OCI-LY1 (cell line): ENCODE data around the gene LRRC1.

Experiments
- H2AFZ ChIP-seq: fragments of 200-600 bp; sonication (generic), shearing (Covaris generic); 2 replicates; pipeline ENCODE4 v1.6.0; 2014; ENCODE audit warnings: antibody characterized with exemption, mild to moderate bottlenecking, low read length
- H3F3A ChIP-seq: fragments of 200-600 bp; sonication (generic), shearing (Covaris generic); 2 replicates; pipeline ENCODE4 v1.6.0; 2014; ENCODE audit warnings: mild to moderate bottlenecking, antibody characterized with exemption, low read length, moderate library complexity; ENCODE audit not compliant: insufficient read depth
- H3K27ac ChIP-seq: fragments of 200-600 bp; sonication (generic); 2 replicates; pipeline ENCODE4 v1.5.1; 2014; ENCODE audit warnings: low read length, mixed run types, mild to moderate bottlenecking, low read depth; ENCODE audit not compliant: poor library complexity, severe bottlenecking
- H3K27me3 ChIP-seq: fragments of 200-600 bp; sonication (generic); 2 replicates; pipeline ENCODE4 v1.6.0; 2014; ENCODE audit warnings: antibody characterized with exemption, mild to moderate bottlenecking, low read length, moderate library complexity; ENCODE audit not compliant: insufficient read depth
- H3K36me3 ChIP-seq: fragments of 200-600 bp; sonication (generic); 2 replicates; pipeline ENCODE4 v1.6.1; 2014; ENCODE audit warnings: mild to moderate bottlenecking, antibody characterized with exemption, low read length, moderate library complexity, mixed read lengths; ENCODE audit not compliant: insufficient read depth
- H3K4me1 ChIP-seq: fragments of 200-600 bp; sonication (generic); 2 replicates; pipeline ENCODE4 v1.5.1; 2014; ENCODE audit warnings: mild to moderate bottlenecking, low read length, moderate library complexity; ENCODE audit not compliant: insufficient read depth, severe bottlenecking
- H3K4me2 ChIP-seq: fragments of 200-600 bp; sonication (generic), shearing (Covaris generic); 2 replicates; pipeline ENCODE4 v1.6.1; 2014; ENCODE audit warnings: low read length
- H3K4me3 ChIP-seq: fragments of 200-600 bp; sonication (generic); 2 replicates; pipeline ENCODE4 v1.5.1; 2014; ENCODE audit warnings: low read length, low read depth, mild to moderate bottlenecking, mixed read lengths; ENCODE audit not compliant: poor library complexity, severe bottlenecking
- H3K79me2 ChIP-seq: fragments of 200-600 bp; shearing (Covaris generic); 2 replicates; pipeline ENCODE4 v1.6.1; 2016; ENCODE audit warnings: mixed run types, low read length, mixed read lengths; ENCODE audit not compliant: insufficient read depth
- H3K9ac ChIP-seq: fragments of 200-600 bp; sonication (generic), shearing (Covaris generic); 2 replicates; pipeline ENCODE4 v1.6.1; 2014; ENCODE audit warnings: mild to moderate bottlenecking, low read length, mixed read lengths
- H3K9me2 ChIP-seq: fragments of 200-600 bp; sonication (generic), shearing (Covaris generic); 2 replicates; pipeline ENCODE4 v1.6.1; 2014; ENCODE audit warnings: low read depth, mild to moderate bottlenecking, low read length, mixed read lengths
- H3K9me3 ChIP-seq: fragments of 200-600 bp; shearing (Covaris generic); 2 replicates; pipeline ENCODE4 v1.6.1; 2014; ENCODE audit warnings: low read length, mixed read lengths
- H4K20me1 ChIP-seq: fragments of 200-600 bp; sonication (generic), shearing (Covaris generic); 2 replicates; pipeline ENCODE4 v1.6.0; 2016; ENCODE audit warnings: mild to moderate bottlenecking, low read length; ENCODE audit not compliant: insufficient read depth
- CTCF ChIP-seq: fragments of 200-600 bp; sonication (generic), shearing (Covaris generic); IDR thresholded peaks from 2 replicates; pipeline ENCODE4 v1.5.1; 2017; ENCODE audit warnings: mild to moderate bottlenecking, antibody characterized with exemption, low read length, moderate library complexity, mixed read lengths
- EZH2 ChIP-seq: fragments of 200-600 bp; sonication (generic), shearing (Covaris generic); IDR thresholded peaks from 2 replicates; pipeline ENCODE4 v1.8.0; 2017; ENCODE audit warnings: borderline replicate concordance, mixed run types, mild to moderate bottlenecking, antibody characterized with exemption, low read length, moderate library complexity, mixed read lengths

Gene LRRC1

GRCh38 chr6:53794720-53795339, at the start of gene LRRC1:
TSS of gene LRRC1 (plus strand) at chr6:53795005. CDS start at chr6:53795257, 252 bp downstream.
- no peaks in the 10 kb centered on the region for H3K9me2 ChIP-seq
- H3K27ac ChIP-seq, result peak within 1 kb of the TSS; percentile 84
- H3K4me3 ChIP-seq, result peak within 1 kb of the TSS; percentile 72
- H3K79me2 ChIP-seq, result no peaks in the 10 kb centered on the region
- peak within 1 kb of the TSS; percentile 66 for H3K9ac ChIP-seq
- no peaks in the 10 kb centered on the region for H3K27me3 ChIP-seq
- no peaks in the 10 kb centered on the region for H4K20me1 ChIP-seq
- peaks cover 25% of the 10 kb centered on the region for H3K4me1 ChIP-seq
- peaks cover 3% of the 10 kb centered on the region; the same call in 1 of the 2 replicates for H3K9me3 ChIP-seq
- no peaks in the 10 kb centered on the region; the same call in 1 of the 2 replicates for H3K36me3 ChIP-seq
- 0 out of 2 replicates have a peak, but pooled peaks cover 3% of the 10 kb centered on the region for H3F3A ChIP-seq
- no peak for TF ChIP-seq CTCF
- no peak for TF ChIP-seq EZH2
- H2AFZ ChIP-seq, result 0 out of 2 replicates have a peak within 1 kb of the TSS, but pooled peaks have one; percentile 29
- peak within 1 kb of the TSS; percentile 77 for H3K4me2 ChIP-seq

GRCh38 chr6:53746442-53747103, 48.2 kb upstream of the LRRC1 start:
- no peak overlapping the region for H2AFZ ChIP-seq
- H3F3A ChIP-seq, result no peaks in the 10 kb centered on the region
- no peaks in the 10 kb centered on the region for H3K36me3 ChIP-seq
- no peaks in the 10 kb centered on the region for H3K9me3 ChIP-seq
- H3K4me1 ChIP-seq, result no peaks in the 10 kb centered on the region
- no peaks in the 10 kb centered on the region for H3K79me2 ChIP-seq
- H4K20me1 ChIP-seq, result no peaks in the 10 kb centered on the region
- no peak overlapping the region for H3K4me2 ChIP-seq
- no peak overlapping the region for H3K4me3 ChIP-seq
- H3K9me2 ChIP-seq, result no peaks in the 10 kb centered on the region
- no peaks in the 10 kb centered on the region for H3K27me3 ChIP-seq
- no peak overlapping the region for H3K9ac ChIP-seq
- TF ChIP-seq CTCF, result no peak
- TF ChIP-seq EZH2, result no peak
- no peak overlapping the region for H3K27ac ChIP-seq

GRCh38 chr6:53750052-53750650, 44.7 kb upstream of the LRRC1 start:
- TF ChIP-seq EZH2 (no peak), CTCF (no peak)
- H3F3A ChIP-seq, result no peaks in the 10 kb centered on the region
- H3K27ac ChIP-seq, result no peak overlapping the region
- no peaks in the 10 kb centered on the region for H3K9me2 ChIP-seq
- no peaks in the 10 kb centered on the region for H3K79me2 ChIP-seq
- no peaks in the 10 kb centered on the region for H3K9me3 ChIP-seq
- H2AFZ ChIP-seq, result no peak overlapping the region
- H3K4me2 ChIP-seq, result no peak overlapping the region
- no peaks in the 10 kb centered on the region for H3K36me3 ChIP-seq
- no peaks in the 10 kb centered on the region for H4K20me1 ChIP-seq
- H3K4me3 ChIP-seq, result no peak overlapping the region
- no peaks in the 10 kb centered on the region for H3K4me1 ChIP-seq
- H3K27me3 ChIP-seq, result no peaks in the 10 kb centered on the region
- H3K9ac ChIP-seq, result no peak overlapping the region
